NCI-H1436 treated with DMSO at 0.1 percent for 48 hours (cell line): ENCODE measurements around the gene ISCA2.
A peak's percentile ranks its signal among the peaks of the same experiment; 100 is the strongest.
"Not testable (repeated sequence)": the region's sequence is repeated elsewhere in the genome, so short reads cannot be mapped to it uniquely, and the experiment has no call there.

ENCODE experiments used
- DNase-seq: peaks from one replicate; lab custom pipeline; 2025; lab: John Stamatoyannopoulos, UW

Gene ISCA2, protein sequence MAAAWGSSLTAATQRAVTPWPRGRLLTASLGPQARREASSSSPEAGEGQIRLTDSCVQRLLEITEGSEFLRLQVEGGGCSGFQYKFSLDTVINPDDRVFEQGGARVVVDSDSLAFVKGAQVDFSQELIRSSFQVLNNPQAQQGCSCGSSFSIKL

GRCh38 chr14:74493343-74494261 lies at the start of gene ISCA2:
ISCA2 (plus strand) TSS chr14:74493765; CDS start chr14:74493775, 10 bp downstream.
- peak; percentile 99 for DNase-seq

DNA sequence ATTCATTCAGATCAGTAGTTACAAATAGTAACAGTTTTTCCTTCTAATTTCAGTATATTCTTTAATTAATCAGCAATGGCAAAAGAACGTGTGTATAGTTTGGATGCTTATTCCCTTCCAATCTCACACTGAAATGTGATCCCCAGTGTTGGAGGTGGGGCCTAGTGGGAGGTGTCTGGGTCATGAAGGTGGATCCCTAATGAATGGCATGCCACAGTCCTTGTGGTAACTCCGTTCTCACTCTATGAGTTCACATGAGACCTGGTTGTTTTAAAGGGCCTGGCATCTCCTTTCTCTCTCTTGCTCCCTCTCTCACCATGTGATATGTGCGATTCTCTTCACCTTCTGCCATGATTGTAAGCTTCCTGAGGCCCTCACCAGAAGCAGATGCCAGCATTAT lies 48.7 kb upstream of the ISCA2 start:
- DNase-seq = no peak

DNA sequence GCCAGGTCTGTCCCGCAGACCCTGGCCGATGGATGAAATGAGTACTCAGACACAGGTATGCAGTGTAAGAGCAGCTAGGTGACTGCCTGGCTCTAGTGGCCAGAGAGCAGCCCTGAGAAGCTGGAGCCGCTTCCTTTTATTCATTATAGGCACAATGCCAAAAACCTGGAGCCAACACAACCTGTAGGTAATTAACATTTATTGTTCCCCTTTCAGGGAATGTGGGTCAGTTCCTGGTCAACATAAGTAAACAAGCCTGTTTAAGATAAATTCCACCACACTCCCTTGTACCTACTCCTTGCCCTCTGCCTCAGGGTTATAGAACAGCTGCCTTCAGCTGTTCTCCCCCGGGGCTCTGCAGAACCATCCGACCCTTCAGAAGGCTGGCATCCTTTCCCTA lies 39.2 kb upstream of the ISCA2 start:
- DNase-seq = not testable (repeated sequence)

DNA sequence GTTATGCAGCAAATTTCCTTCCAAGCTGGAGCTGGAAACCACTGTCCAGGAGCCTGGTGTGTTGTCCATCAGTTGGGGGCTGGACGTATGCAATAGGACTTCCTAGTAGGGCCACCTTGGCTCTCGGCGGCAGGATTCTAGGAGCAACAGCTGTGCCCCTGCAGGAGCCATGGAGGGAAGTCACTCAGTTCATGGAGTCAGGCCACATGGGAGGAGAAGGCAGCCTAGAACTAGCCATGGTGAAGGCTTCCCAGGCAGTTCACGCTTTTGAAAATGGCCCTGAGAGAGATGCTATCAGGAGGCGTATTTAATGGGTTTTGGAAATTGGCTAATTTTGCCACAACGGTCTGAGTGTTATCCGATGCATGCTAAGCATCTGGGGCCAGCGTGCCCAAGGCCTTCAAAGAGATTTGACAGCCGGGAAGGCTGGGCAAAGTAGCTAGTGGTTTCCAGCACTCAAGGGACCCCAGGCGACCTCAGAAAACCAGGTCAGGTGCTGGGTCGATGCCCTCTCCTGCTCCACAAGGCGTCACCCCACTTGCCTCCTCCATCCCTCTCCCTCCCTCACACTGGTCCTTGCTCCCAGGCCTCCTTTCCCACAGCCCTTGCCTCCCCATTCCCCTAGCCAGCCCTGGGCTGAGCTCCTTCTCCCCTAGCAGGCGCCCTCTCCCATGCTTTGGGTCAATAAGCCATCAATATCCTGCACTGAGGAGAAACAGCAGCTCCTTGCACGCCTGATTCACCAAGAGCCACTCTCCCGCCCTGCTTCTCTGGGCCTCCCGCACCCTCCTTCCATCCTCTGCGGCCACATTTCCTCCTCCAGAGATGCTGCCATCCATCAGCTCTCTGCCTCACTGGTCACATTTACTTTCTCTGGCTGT lies 36.6 kb upstream of the ISCA2 start:
- DNase-seq = no peak

DNA sequence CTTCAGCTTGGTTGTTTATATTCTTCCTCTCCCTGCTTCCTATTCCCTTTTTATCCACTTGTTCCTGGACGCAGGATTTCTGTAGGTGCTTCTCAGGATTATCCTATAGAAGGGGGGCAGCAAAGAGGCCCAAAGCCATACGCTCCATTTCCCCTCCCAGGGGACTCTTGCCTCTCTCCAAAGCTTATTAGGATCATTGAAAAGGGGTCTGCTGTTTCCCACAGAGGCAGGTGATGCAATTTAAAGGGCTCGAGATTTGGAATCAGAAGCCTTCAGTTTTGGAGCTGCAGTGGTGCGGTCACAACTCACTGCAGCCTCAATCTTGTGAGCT lies 36.0 kb upstream of the ISCA2 start:
- DNase-seq = no peak

DNA sequence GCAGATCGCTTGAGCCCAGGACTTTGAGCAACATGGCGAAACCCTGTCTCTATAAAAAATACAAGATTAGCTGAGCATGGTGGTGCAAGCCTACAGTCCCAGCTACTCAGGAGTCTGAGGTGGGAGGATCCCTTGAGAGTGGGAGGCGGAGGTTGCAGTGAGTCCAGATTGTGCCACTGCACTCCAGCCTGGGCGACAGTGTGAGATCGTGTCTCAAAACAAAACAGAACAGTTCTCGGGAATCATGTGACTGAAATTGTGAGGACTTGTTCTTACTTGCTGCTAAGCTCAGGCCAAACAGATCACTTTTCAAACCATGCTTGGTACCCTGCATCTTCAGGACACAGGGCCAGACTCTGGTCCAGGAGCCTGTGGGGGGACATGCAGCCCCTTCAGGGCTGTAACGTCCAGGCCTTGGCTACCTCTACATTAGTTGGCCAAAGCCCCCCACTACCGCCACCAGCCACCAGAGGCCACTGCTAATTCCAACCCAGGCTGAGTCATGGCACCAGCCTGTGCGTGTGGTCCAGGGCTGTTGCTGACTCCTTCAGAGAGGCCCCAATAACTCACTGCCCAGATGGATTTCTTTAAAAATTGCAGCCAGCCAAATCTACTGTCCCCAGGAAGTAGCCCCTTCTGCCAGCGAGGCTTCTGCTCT lies 34.1 kb upstream of the ISCA2 start:
- DNase-seq = no peak

- no peak for DNase-seq
These were observed 33.6 kb upstream of the ISCA2 start for GRCh38 chr14:74459976-74460375.

DNA sequence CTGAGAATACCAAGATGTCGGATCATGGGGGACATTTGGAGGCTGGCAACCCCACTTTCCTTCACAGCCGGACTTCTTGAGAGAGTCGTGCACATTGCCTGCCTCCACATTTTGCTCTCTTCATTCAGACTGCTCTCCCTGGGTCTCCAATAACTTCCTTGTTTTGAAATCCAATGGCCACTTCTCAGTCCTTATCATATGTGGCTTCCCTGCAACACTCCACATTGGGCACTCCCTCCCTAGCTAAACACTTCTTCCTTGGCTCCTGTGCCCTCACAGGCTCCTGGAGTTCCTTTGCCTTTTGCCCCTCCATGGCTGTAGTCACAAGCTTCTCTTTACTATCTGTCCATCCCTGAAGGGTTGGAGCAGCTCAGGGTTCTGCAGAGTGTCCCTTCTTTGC lies 30.6 kb upstream of the ISCA2 start:
- DNase-seq = no peak

DNA sequence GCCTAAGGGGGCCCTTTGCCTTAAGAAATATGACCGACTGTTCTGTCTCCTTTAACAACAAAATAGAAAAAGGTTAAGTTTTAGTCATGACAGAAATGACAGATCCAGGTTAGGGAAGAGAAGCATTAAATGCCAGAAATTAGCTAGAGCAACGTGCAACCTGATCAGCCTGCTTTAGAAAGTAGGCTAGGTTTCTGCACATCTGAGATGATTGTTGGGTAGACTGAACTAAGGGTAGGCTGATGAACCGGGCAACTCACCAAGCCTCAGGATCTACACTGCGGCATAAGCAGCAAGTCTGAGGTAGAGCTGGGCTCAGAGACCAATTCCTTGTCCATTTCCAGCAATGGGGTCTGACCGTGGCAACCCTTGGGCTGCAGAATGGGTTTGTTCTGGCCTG lies 29.9 kb upstream of the ISCA2 start:
- no peak for DNase-seq

GRCh38 chr14:74464785-74465184 lies 28.8 kb upstream of the ISCA2 start:
- no peak for DNase-seq

GRCh38 chr14:74465335-74465734 lies 28.2 kb upstream of the ISCA2 start:
- no peak for DNase-seq

- DNase-seq = no peak
These were observed 25.1 kb upstream of the ISCA2 start for GRCh38 chr14:74468513-74468912.

DNA sequence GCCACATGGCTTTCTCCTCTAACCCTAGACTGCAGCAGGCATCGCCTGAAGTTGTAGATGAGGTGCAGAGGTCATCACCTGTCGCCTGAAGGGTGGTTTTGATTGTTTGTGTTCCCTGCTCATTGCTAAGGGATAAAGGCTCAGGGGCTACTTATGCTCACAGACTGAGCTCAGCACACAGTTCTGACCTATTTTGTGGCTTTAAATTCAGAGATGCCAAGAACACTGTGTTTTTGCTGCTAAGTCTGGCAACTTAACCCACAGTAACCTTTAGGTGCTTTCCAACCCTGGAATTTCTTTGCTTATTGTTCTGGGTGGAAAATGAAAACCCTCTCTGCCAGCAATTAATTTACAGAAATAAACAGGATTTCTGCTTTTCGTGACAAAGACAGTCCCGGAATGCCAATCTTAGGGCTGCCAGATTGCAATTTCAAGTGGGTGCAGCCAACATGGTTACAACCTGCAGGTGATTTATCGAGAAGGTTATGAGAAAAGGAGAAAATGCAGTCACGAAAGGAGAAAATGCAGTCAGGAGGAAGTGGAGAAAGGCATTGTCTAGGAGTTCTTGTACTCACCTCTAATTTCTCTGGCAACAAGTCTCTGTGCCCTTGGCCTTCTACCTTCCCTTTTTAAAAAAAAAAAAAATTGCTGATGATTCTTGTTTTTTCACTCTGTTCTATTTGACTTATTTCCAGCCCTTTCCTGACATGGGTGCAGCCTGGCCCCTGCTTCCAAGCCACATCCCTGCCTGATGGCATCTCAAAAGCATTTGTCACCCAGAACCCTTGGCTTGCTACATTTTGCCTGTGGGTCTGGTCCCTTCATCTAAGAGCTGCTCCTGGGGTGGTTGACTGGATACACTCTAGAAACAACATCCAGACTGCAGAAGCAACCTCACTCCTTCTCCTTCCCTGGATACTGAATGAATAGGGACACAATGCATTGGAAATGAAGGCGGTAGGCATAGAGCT lies 23.7 kb upstream of the ISCA2 start:
- DNase-seq = no peak

DNA sequence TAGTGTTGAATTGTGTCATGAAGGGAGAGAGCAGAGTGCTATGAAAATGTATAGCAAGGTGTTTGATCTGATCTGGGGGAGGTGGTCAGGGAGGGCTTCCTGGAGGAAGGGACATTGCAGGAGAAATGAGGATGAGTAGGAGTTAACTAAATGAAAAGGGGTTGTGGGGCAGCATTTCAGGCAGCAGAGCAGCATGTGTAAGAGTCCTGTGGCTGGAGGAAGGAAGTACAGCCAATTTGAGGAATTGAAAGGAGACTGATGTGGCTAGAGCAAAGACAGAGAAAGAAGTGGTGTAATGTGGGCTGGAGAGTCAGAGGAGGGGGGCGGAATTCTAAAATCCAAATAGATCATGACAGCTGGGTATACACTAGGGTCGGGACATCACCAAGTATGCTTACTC lies 21.0 kb upstream of the ISCA2 start:
- DNase-seq = no peak

GRCh38 chr14:74474376-74474775 lies 19.2 kb upstream of the ISCA2 start:
- no peak for DNase-seq

- DNase-seq = no peak
These were observed 17.9 kb upstream of the ISCA2 start for GRCh38 chr14:74475678-74476077.

DNA sequence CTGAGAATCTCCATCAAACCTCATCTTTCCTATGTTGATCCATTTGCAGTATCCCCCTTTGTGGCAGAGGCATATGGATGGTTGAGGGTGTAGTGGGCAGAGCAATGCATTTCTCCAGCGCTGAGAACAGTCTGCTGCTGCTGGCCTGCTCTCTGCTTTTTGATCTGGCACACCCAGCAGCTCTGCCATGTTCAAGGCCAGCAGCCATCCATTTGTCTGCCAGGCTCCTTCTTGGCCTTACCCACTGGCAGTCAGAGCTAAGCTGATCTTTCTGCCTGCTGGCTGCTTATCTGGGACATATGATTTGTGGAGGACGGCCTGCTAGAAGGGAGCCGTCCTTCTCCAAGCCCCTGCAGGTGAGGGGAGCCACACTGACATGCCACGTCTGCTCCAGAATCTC lies 17.5 kb upstream of the ISCA2 start:
- DNase-seq = no peak

DNA sequence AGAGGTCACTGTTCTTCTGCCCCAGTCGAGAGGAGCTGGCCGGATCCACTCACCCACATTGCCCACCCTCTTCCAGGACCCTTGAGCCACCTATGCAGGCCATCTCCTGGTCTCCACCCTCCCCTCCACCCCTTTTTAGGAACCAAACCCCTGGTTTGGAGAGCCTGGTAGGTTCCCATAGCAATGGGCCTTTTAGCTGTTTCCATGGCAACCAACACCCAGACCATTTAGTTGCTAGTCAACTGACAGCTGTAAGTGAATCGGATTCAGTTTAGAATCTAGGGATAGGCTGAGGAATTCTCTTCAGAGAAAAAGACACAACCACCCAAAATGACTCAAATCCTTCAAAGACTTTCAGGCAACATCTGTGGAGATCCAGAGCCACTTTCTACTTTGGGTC lies 17.0 kb upstream of the ISCA2 start:
- no peak for DNase-seq

DNA sequence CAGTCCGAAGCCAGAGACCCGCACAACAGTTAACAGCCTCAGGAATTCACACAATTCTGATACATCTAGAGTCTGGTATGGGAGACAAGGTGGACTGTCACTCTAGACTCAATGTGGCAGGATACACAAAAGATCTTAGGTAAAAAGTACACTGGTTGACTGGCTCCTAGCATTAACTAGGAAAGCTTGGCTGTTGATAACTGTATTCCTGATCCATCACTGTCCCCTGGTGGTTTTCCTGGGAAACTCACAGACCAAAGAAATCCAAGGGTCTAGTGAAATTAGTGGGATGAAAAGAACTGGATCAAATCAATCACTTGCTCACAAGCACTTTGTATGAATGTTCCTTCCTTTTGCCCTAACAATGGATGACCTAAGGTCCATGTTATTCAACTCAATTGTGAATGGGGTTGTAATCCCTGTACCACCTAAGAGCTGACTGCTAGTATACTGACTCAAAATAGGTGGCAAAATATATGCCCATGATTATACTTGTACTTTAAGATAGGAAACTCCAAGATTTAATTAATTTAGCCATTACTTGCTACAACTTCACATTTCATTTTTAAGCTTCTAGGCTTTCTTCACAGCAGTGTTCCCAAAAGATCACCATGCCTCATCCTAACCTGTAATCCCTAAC lies 14.4 kb upstream of the ISCA2 start:
- DNase-seq = no peak

- no peak for DNase-seq
These were observed 13.5 kb upstream of the ISCA2 start for GRCh38 chr14:74480046-74480445.

DNA sequence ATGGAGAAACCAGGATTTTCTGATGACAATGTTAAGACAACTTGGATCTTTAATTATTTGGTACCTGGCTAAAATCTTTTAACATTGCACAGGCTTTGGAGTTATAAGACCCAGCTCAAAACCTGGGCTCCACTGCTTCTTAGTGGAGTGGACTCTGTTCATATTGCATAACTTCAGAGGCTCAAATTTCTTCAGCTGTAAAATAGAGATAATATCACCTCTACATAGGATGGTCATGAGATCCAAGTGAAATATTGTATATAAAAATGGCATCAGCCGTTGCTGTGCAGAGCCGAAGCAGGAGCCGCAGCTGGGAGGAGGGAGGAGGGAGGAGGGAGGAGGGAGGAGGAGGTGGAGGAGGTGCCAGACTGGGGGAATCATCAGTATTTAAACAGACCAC lies 11.0 kb upstream of the ISCA2 start:
- no peak for DNase-seq
